ENCODE data around the gene PTCSC3. TPM values are rescaled to one million over a fixed set of nuclear protein-coding genes. Genes with fewer than 3 reads are reported as not detected.

PTCSC3 gene
- total RNA-seq (2014; rRNA removed; shearing (Covaris generic)) = not detected in 2 replicates

- no peak for DNase-seq
- Histone ChIP-seq H3K4me3 (ENCODE audit: insufficient read depth, low read depth, low read length) (no peak within 1 kb of the TSS), H3K27me3 (ENCODE audit: control insufficient read depth, insufficient read depth, low read length) (no peaks in the 10 kb centered on the region), H3K36me3 (replicated peaks; ENCODE audit: control insufficient read depth, insufficient read depth, low read length) (no peaks in the 10 kb centered on the region)
Measured at GRCh38 chr14:36176524-36176923, at the start of gene PTCSC3. Gene PTCSC3 (minus strand): TSS chr14:36176722.

- no peak overlapping the region for H3K4me3 ChIP-seq (ENCODE audit: insufficient read depth, low read depth, low read length)
- no peaks in the 10 kb centered on the region for H3K27me3 ChIP-seq (ENCODE audit: control insufficient read depth, insufficient read depth, low read length)
- no peak for DNase-seq
- H3K36me3 ChIP-seq (replicated peaks; ENCODE audit: control insufficient read depth, insufficient read depth, low read length) = no peaks in the 10 kb centered on the region
Measured at GRCh38 chr14:36226164-36226563, 49.6 kb upstream of the PTCSC3 start.

- no peaks in the 10 kb centered on the region for H3K27me3 ChIP-seq (ENCODE audit: control insufficient read depth, insufficient read depth, low read length)
- DNase-seq = no peak
Measured at GRCh38 chr14:36224176-36224575, 47.7 kb upstream of the PTCSC3 start.

GRCh38 chr14:36223558-36223957 is 47.0 kb upstream of the PTCSC3 start:
- DNase-seq = no peak
- Histone ChIP-seq H3K36me3 (replicated peaks; ENCODE audit: control insufficient read depth, insufficient read depth, low read length) (no peaks in the 10 kb centered on the region), H3K4me3 (ENCODE audit: insufficient read depth, low read depth, low read length) (no peak overlapping the region), H3K27me3 (ENCODE audit: control insufficient read depth, insufficient read depth, low read length) (no peaks in the 10 kb centered on the region)

More at GRCh38 chr14:36224176-36224575, 47.7 kb upstream of the PTCSC3 start:
- Histone ChIP-seq H3K36me3 (replicated peaks; ENCODE audit: control insufficient read depth, insufficient read depth, low read length) (no peaks in the 10 kb centered on the region), H3K4me3 (ENCODE audit: insufficient read depth, low read depth, low read length) (no peak overlapping the region)

- H3K36me3 ChIP-seq (replicated peaks; ENCODE audit: control insufficient read depth, insufficient read depth, low read length) = no peaks in the 10 kb centered on the region
- H3K4me3 ChIP-seq (ENCODE audit: insufficient read depth, low read depth, low read length) = no peak overlapping the region
- no peak for DNase-seq
- no peaks in the 10 kb centered on the region for H3K27me3 ChIP-seq (ENCODE audit: control insufficient read depth, insufficient read depth, low read length)
Measured at GRCh38 chr14:36222952-36223468, 46.5 kb upstream of the PTCSC3 start.

GRCh38 chr14:36222337-36222736 is 45.8 kb upstream of the PTCSC3 start:
- H3K4me3 ChIP-seq (ENCODE audit: insufficient read depth, low read depth, low read length) = no peak overlapping the region
- no peaks in the 10 kb centered on the region; the same call in 1 of the 2 replicates for H3K27me3 ChIP-seq (ENCODE audit: control insufficient read depth, insufficient read depth, low read length)
- DNase-seq = no peak
- H3K36me3 ChIP-seq (replicated peaks; ENCODE audit: control insufficient read depth, insufficient read depth, low read length) = no peaks in the 10 kb centered on the region

- DNase-seq = no peak
- Histone ChIP-seq H3K36me3 (replicated peaks; ENCODE audit: control insufficient read depth, insufficient read depth, low read length) (no peaks in the 10 kb centered on the region), H3K27me3 (ENCODE audit: control insufficient read depth, insufficient read depth, low read length) (no peaks in the 10 kb centered on the region; the same call in 1 of the 2 replicates), H3K4me3 (ENCODE audit: insufficient read depth, low read depth, low read length) (no peak overlapping the region)
Measured at GRCh38 chr14:36221112-36221511, 44.6 kb upstream of the PTCSC3 start.

- no peak for DNase-seq
- Histone ChIP-seq H3K27me3 (ENCODE audit: control insufficient read depth, insufficient read depth, low read length) (no peaks in the 10 kb centered on the region; the same call in 1 of the 2 replicates), H3K4me3 (ENCODE audit: insufficient read depth, low read depth, low read length) (no peak overlapping the region), H3K36me3 (replicated peaks; ENCODE audit: control insufficient read depth, insufficient read depth, low read length) (no peaks in the 10 kb centered on the region)
Measured at GRCh38 chr14:36217732-36218131, 41.2 kb upstream of the PTCSC3 start.

GRCh38 chr14:36217027-36217426 is 40.5 kb upstream of the PTCSC3 start:
- no peak for DNase-seq
- H3K4me3 ChIP-seq (ENCODE audit: insufficient read depth, low read depth, low read length) = no peak overlapping the region
- H3K27me3 ChIP-seq (ENCODE audit: control insufficient read depth, insufficient read depth, low read length) = no peaks in the 10 kb centered on the region; the same call in 1 of the 2 replicates
- no peaks in the 10 kb centered on the region for H3K36me3 ChIP-seq (replicated peaks; ENCODE audit: control insufficient read depth, insufficient read depth, low read length)

- Histone ChIP-seq H3K27me3 (ENCODE audit: control insufficient read depth, insufficient read depth, low read length) (no peaks in the 10 kb centered on the region; the same call in 1 of the 2 replicates), H3K36me3 (replicated peaks; ENCODE audit: control insufficient read depth, insufficient read depth, low read length) (no peaks in the 10 kb centered on the region), H3K4me3 (ENCODE audit: insufficient read depth, low read depth, low read length) (no peak overlapping the region)
- no peak for DNase-seq
Measured at GRCh38 chr14:36215217-36215598, 38.7 kb upstream of the PTCSC3 start.

GRCh38 chr14:36214476-36215216 is 38.1 kb upstream of the PTCSC3 start:
- DNase-seq = no peak
- Histone ChIP-seq H3K36me3 (replicated peaks; ENCODE audit: control insufficient read depth, insufficient read depth, low read length) (no peaks in the 10 kb centered on the region), H3K4me3 (ENCODE audit: insufficient read depth, low read depth, low read length) (no peak overlapping the region), H3K27me3 (ENCODE audit: control insufficient read depth, insufficient read depth, low read length) (no peaks in the 10 kb centered on the region; the same call in 1 of the 2 replicates)

GRCh38 chr14:36212987-36213386 is 36.5 kb upstream of the PTCSC3 start:
- Histone ChIP-seq H3K4me3 (ENCODE audit: insufficient read depth, low read depth, low read length) (no peak overlapping the region), H3K27me3 (ENCODE audit: control insufficient read depth, insufficient read depth, low read length) (no peaks in the 10 kb centered on the region; the same call in 1 of the 2 replicates), H3K36me3 (replicated peaks; ENCODE audit: control insufficient read depth, insufficient read depth, low read length) (no peaks in the 10 kb centered on the region)
- DNase-seq = no peak

GRCh38 chr14:36212577-36212976 is 36.1 kb upstream of the PTCSC3 start:
- DNase-seq = no peak
- Histone ChIP-seq H3K4me3 (ENCODE audit: insufficient read depth, low read depth, low read length) (no peak overlapping the region), H3K27me3 (ENCODE audit: control insufficient read depth, insufficient read depth, low read length) (no peaks in the 10 kb centered on the region; the same call in 1 of the 2 replicates), H3K36me3 (replicated peaks; ENCODE audit: control insufficient read depth, insufficient read depth, low read length) (no peaks in the 10 kb centered on the region)

GRCh38 chr14:36208690-36209278 is 32.3 kb upstream of the PTCSC3 start:
- Histone ChIP-seq H3K27me3 (ENCODE audit: control insufficient read depth, insufficient read depth, low read length) (no peaks in the 10 kb centered on the region), H3K36me3 (replicated peaks; ENCODE audit: control insufficient read depth, insufficient read depth, low read length) (no peaks in the 10 kb centered on the region), H3K4me3 (ENCODE audit: insufficient read depth, low read depth, low read length) (no peak overlapping the region)
- no peak for DNase-seq

- Histone ChIP-seq H3K27me3 (ENCODE audit: control insufficient read depth, insufficient read depth, low read length) (no peaks in the 10 kb centered on the region), H3K4me3 (ENCODE audit: insufficient read depth, low read depth, low read length) (no peak overlapping the region), H3K36me3 (replicated peaks; ENCODE audit: control insufficient read depth, insufficient read depth, low read length) (no peaks in the 10 kb centered on the region)
- DNase-seq = no peak
Measured at GRCh38 chr14:36207500-36207899, 31.0 kb upstream of the PTCSC3 start.

All from H7 (cell line).